Mesendoderm (in vitro differentiated cells): Measurements from ENCODE around the gene METRN.

Source experiments
- DNase-seq: peaks from one replicate; pipeline ENCODE4 v3.0.0; 2013
- H2AK5ac ChIP-seq: 2 replicates; pipeline ENCODE4 v1.6.1; 2013; ENCODE audit warnings: low read length, inconsistent platforms
- H2BK120ac ChIP-seq: 2 replicates; pipeline ENCODE4 v1.6.1; 2013; ENCODE audit warnings: low read depth, mild to moderate bottlenecking, low read length, moderate library complexity, mixed read lengths
- H2BK15ac ChIP-seq: replicated peaks from 2 replicates; pipeline ENCODE4 v1.6.1; 2013; ENCODE audit warnings: low read depth, mild to moderate bottlenecking, moderate library complexity
- H2BK5ac ChIP-seq: 2 replicates; pipeline ENCODE4 v1.6.1; 2013; ENCODE audit warnings: low read length, inconsistent platforms
- H3K18ac ChIP-seq: 2 replicates; pipeline ENCODE4 v1.6.1; 2013; ENCODE audit warnings: mild to moderate bottlenecking, low read length, mixed read lengths
- H3K23ac ChIP-seq: one replicate; pipeline ENCODE4 v1.6.1; 2013; ENCODE audit warnings: low read length
- H3K27ac ChIP-seq: 2 replicates; pipeline ENCODE4 v1.5.1; 2013; ENCODE audit warnings: low read depth, mild to moderate bottlenecking, inconsistent platforms, low read length, moderate library complexity
- H3K27me3 ChIP-seq: 2 replicates; pipeline ENCODE4 v1.6.1; 2013; ENCODE audit warnings: low read length, control low read depth, mild to moderate bottlenecking, inconsistent platforms; ENCODE audit not compliant: insufficient read depth, poor library complexity
- H3K36me3 ChIP-seq: 2 replicates; pipeline ENCODE4 v1.6.1; 2013; ENCODE audit warnings: low read length, inconsistent platforms; ENCODE audit not compliant: control insufficient read depth, insufficient read depth
- H3K4ac ChIP-seq: one replicate; pipeline ENCODE4 v1.6.1; 2013; ENCODE audit warnings: low read depth, mild to moderate bottlenecking, low read length, moderate library complexity
- H3K4me1 ChIP-seq: 2 replicates; pipeline ENCODE4 v1.6.1; 2013; ENCODE audit warnings: low read depth, low read length, inconsistent platforms; ENCODE audit not compliant: control insufficient read depth
- H3K4me2 ChIP-seq: 2 replicates; pipeline ENCODE4 v1.6.1; 2013; ENCODE audit warnings: low read length
- H3K4me3 ChIP-seq: 2 replicates; pipeline ENCODE4 v1.5.1; 2013; ENCODE audit warnings: mild to moderate bottlenecking, low read length
- H3K56ac ChIP-seq: one replicate; pipeline ENCODE4 v1.6.1; 2013; ENCODE audit warnings: low read length
- H3K79me1 ChIP-seq: 2 replicates; pipeline ENCODE4 v1.6.1; 2013; ENCODE audit warnings: low read length, inconsistent platforms
- H3K79me2 ChIP-seq: 2 replicates; pipeline ENCODE4 v1.6.1; 2013; ENCODE audit warnings: mild to moderate bottlenecking, low read length; ENCODE audit not compliant: control insufficient read depth, insufficient read depth
- H3K9ac ChIP-seq: 2 replicates; pipeline ENCODE4 v1.6.1; 2013; ENCODE audit warnings: low read length, inconsistent platforms
- H4K5ac ChIP-seq: one replicate; pipeline ENCODE4 v1.6.1; 2013; ENCODE audit warnings: low read length
- H4K8ac ChIP-seq: one replicate; pipeline ENCODE4 v1.6.1; 2013; ENCODE audit warnings: low read depth, mild to moderate bottlenecking, control low read depth, low read length, moderate library complexity
- WGBS: extraction: QIAGEN DNeasy Blood & Tissue Kit; methylation state at CpG from one replicate; pipeline ENCODE4 v1.1.7; 2013; ENCODE audit warnings: low lambda C conversion rate, missing lambda C conversion rate; ENCODE audit not compliant: insufficient coverage; ENCODE audit errors: extremely low coverage; 5-methylcytosine and 5-hydroxymethylcytosine counted together

Gene METRN

GRCh38 chr16:673399-673991 is 41.4 kb upstream of the METRN start:
- Histone ChIP-seq H2AK5ac (no peak overlapping the region), H3K27ac (no peak overlapping the region), H3K79me2 (peaks cover 9% of the 10 kb centered on the region), H3K23ac (no peak overlapping the region), H3K4me2 (no peak overlapping the region), H4K5ac (no peak overlapping the region), H2BK120ac (no peak overlapping the region), H2BK5ac (no peak overlapping the region), H3K27me3 (no peaks in the 10 kb centered on the region), H3K4me3 (no peak overlapping the region), H2BK15ac (no peak overlapping the region), H3K18ac (no peak overlapping the region), H4K8ac (no peak overlapping the region), H3K4ac (no peak overlapping the region), H3K4me1 (peaks cover 5% of the 10 kb centered on the region), H3K36me3 (peaks cover 22% of the 10 kb centered on the region), H3K9ac (no peak overlapping the region), H3K79me1 (peaks cover 9% of the 10 kb centered on the region), H3K56ac (no peak overlapping the region)
- DNase-seq: no peak
- no CpG with 5 or more reads among the region's 18 CpGs for WGBS

- Histone ChIP-seq H3K27me3 (no peaks in the 10 kb centered on the region), H3K4me1 (peaks cover 5% of the 10 kb centered on the region), H3K18ac (no peak overlapping the region), H3K4me3 (no peak overlapping the region), H2BK120ac (no peak overlapping the region), H4K8ac (no peak overlapping the region), H3K79me1 (peaks cover 1% of the 10 kb centered on the region), H2AK5ac (no peak overlapping the region), H3K4me2 (no peak overlapping the region), H3K9ac (no peak overlapping the region), H3K23ac (no peak overlapping the region), H3K56ac (no peak overlapping the region), H3K36me3 (peaks cover 21% of the 10 kb centered on the region), H3K79me2 (peaks cover under 1% of the 10 kb centered on the region), H2BK5ac (no peak overlapping the region), H3K4ac (no peak overlapping the region), H4K5ac (no peak overlapping the region), H3K27ac (no peak overlapping the region), H2BK15ac (no peak overlapping the region)
- WGBS: no CpG with 5 or more reads among the region's 22 CpGs
- DNase-seq: no peak
Observed at GRCh38 chr16:674214-674881, 40.6 kb upstream of the METRN start.

- peak within 1 kb of the TSS; percentile 53 for H3K9ac ChIP-seq
- no CpG with 5 or more reads among the region's 73 CpGs for WGBS
Observed at GRCh38 chr16:674968-675883, 39.7 kb upstream of the METRN start, which contains the start of gene RHBDL1. RHBDL1 (plus strand) TSS chr16:675671; CDS start chr16:675791, 120 bp downstream.

GRCh38 chr16:675884-676564 is 38.9 kb upstream of the METRN start:
- Histone ChIP-seq H3K56ac (peak overlapping the region; percentile 25), H3K23ac (no peak overlapping the region), H3K18ac (no peak overlapping the region), H3K4ac (no peak overlapping the region), H3K79me2 (peaks cover 4% of the 10 kb centered on the region), H4K8ac (no peak overlapping the region), H2BK5ac (no peak overlapping the region), H2BK120ac (no peak overlapping the region), H3K4me1 (peaks cover 5% of the 10 kb centered on the region), H4K5ac (no peak overlapping the region), H3K36me3 (peaks cover 10% of the 10 kb centered on the region), H2AK5ac (no peak overlapping the region), H3K4me2 (no peak overlapping the region), H3K27me3 (no peaks in the 10 kb centered on the region), H3K27ac (no peak overlapping the region), H3K79me1 (peaks cover under 1% of the 10 kb centered on the region), H3K9ac (no peak overlapping the region), H3K4me3 (no peak overlapping the region), H2BK15ac (no peak overlapping the region)
- DNase-seq: no peak
- no CpG with 5 or more reads among the region's 25 CpGs for WGBS

More at GRCh38 chr16:674968-675883, 39.7 kb upstream of the METRN start, which contains the start of gene RHBDL1:
- H3K27ac ChIP-seq: no peak within 1 kb of the TSS
- no peak within 1 kb of the TSS for H2BK120ac ChIP-seq
- H4K8ac ChIP-seq: no peak within 1 kb of the TSS
- H3K23ac ChIP-seq: no peak within 1 kb of the TSS
- no peak within 1 kb of the TSS for H2AK5ac ChIP-seq
- H3K36me3 ChIP-seq: peaks cover 15% of the 10 kb centered on the region
- H3K18ac ChIP-seq: no peak within 1 kb of the TSS
- no peaks in the 10 kb centered on the region for H3K27me3 ChIP-seq
- H3K4me2 ChIP-seq: peak within 1 kb of the TSS; percentile 38
- no peak within 1 kb of the TSS for H2BK15ac ChIP-seq
- peak; percentile 84 for DNase-seq
- no peak within 1 kb of the TSS for H3K4ac ChIP-seq
- no peak within 1 kb of the TSS for H2BK5ac ChIP-seq
- H3K79me1 ChIP-seq: no peaks in the 10 kb centered on the region
- no peaks in the 10 kb centered on the region for H3K79me2 ChIP-seq
- H4K5ac ChIP-seq: no peak within 1 kb of the TSS
- no peak within 1 kb of the TSS for H3K4me3 ChIP-seq
- peaks cover 5% of the 10 kb centered on the region for H3K4me1 ChIP-seq
- H3K56ac ChIP-seq: peak within 1 kb of the TSS; percentile 67

- Histone ChIP-seq H3K27ac (no peak overlapping the region), H4K5ac (no peak overlapping the region), H3K4me2 (no peak overlapping the region), H4K8ac (no peak overlapping the region), H2BK5ac (no peak overlapping the region), H3K27me3 (no peaks in the 10 kb centered on the region), H3K23ac (no peak overlapping the region), H3K4me1 (peaks cover 5% of the 10 kb centered on the region), H3K18ac (no peak overlapping the region), H2BK15ac (no peak overlapping the region), H2AK5ac (no peak overlapping the region), H3K4ac (no peak overlapping the region), H2BK120ac (no peak overlapping the region), H3K36me3 (peaks cover 10% of the 10 kb centered on the region), H3K4me3 (no peak overlapping the region), H3K56ac (no peak overlapping the region), H3K9ac (no peak overlapping the region), H3K79me1 (peaks cover 2% of the 10 kb centered on the region), H3K79me2 (peaks cover 9% of the 10 kb centered on the region)
- no CpG with 5 or more reads among the region's 21 CpGs for WGBS
- DNase-seq: no peak
Observed at GRCh38 chr16:676565-676902, 38.4 kb upstream of the METRN start.
